ENCODE data around the gene AKT1. TPM values are rescaled to one million over a fixed set of nuclear protein-coding genes. Genes with fewer than 3 reads are reported as not detected.

Gene AKT1
- total and polyA plus RNA-seq, 2 of the 13 experiments (the other 11 are each of a cell fraction or from before 2014, with no cell fraction given), result 96.2 to 116 TPM

DNA sequence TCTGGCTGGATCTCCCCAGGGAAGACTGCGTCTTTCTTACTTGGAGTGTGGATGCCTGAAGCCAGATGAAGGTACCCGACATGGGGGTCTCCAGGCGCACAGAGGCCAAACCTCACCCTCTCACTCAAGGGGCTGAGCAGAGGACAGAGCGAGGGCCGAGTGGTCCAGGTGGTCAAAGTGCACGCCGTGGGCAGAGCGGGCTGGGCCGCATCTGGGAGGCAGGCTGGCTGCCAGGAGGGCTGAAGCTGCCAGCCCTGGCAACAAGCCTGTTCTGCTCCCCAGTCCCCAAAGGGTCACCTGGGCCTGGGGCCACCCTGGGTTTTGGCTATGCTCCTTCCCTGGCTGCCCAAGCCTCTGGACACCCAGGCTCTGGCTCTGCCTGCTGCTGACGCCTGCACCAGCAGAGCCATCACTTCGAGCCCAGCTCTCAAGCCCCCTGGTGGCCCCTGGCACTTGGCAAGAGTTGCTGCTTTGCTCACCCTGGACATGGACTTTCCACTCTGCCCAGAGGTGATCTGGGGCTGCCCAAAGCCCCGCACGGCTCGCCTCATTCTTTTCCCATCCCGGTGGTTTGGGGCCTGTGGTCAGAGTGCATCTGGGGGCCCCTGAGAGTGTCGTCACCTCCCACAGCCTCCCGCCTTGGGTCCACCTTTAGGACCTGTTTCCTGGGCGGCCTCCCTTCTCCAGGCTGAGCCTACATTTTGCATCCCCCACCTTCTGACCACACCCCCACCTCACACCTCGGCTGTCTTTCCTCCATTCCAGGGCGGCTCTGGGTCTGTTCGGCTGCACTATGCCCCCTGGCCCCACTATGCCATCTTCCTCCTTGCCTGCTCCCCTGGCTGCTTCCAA is 68.7 kb downstream of the AKT1 start (continued):
- TF ChIP-seq, protein P1, sequence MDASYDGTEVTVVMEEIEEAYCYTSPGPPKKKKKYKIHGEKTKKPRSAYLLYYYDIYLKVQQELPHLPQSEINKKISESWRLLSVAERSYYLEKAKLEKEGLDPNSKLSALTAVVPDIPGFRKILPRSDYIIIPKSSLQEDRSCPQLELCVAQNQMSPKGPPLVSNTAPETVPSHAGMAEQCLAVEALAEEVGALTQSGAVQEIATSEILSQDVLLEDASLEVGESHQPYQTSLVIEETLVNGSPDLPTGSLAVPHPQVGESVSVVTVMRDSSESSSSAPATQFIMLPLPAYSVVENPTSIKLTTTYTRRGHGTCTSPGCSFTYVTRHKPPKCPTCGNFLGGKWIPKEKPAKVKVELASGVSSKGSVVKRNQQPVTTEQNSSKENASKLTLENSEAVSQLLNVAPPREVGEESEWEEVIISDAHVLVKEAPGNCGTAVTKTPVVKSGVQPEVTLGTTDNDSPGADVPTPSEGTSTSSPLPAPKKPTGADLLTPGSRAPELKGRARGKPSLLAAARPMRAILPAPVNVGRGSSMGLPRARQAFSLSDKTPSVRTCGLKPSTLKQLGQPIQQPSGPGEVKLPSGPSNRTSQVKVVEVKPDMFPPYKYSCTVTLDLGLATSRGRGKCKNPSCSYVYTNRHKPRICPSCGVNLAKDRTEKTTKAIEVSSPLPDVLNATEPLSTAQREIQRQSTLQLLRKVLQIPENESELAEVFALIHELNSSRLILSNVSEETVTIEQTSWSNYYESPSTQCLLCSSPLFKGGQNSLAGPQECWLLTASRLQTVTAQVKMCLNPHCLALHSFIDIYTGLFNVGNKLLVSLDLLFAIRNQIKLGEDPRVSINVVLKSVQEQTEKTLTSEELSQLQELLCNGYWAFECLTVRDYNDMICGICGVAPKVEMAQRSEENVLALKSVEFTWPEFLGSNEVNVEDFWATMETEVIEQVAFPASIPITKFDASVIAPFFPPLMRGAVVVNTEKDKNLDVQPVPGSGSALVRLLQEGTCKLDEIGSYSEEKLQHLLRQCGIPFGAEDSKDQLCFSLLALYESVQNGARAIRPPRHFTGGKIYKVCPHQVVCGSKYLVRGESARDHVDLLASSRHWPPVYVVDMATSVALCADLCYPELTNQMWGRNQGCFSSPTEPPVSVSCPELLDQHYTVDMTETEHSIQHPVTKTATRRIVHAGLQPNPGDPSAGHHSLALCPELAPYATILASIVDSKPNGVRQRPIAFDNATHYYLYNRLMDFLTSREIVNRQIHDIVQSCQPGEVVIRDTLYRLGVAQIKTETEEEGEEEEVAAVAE (CRISPR knock-in tag; IDR thresholded peaks at IDR 0.05; ENCODE audit: borderline replicate concordance), result no peak
- TF ChIP-seq TBP (CRISPR knock-in tag; IDR thresholded peaks at IDR 0.05) (no peak), ZNF331 (CRISPR knock-in tag; IDR thresholded peaks at IDR 0.05) (0 out of 2 replicates have a peak, but pooled peaks have one; percentile 41), BCL6 (CRISPR knock-in tag; IDR thresholded peaks at IDR 0.05) (peak; percentile 44; the same call in 1 of the 2 replicates), HOXA9 (CRISPR knock-in tag; IDR thresholded peaks at IDR 0.05; ENCODE audit: borderline replicate concordance) (no peak), ARNTL (CRISPR knock-in tag; IDR thresholded peaks at IDR 0.05) (peak; percentile 54; the same call in 1 of the 2 replicates), KLF15 (CRISPR knock-in tag; IDR thresholded peaks at IDR 0.05; ENCODE audit: borderline replicate concordance) (no peak), NR1H2 (CRISPR knock-in tag; IDR thresholded peaks at IDR 0.05; ENCODE audit: borderline replicate concordance, low read depth) (no peak), SP1 (IDR thresholded peaks at IDR 0.05) (no peak), SP1 (CRISPR knock-in tag; IDR thresholded peaks at IDR 0.05) (0 out of 2 replicates have a peak, but pooled peaks have one; percentile 13), RFX1 (IDR thresholded peaks at IDR 0.05) (no peak), ZNF607 (CRISPR knock-in tag; IDR thresholded peaks at IDR 0.05; ENCODE audit: borderline replicate concordance) (no peak), ZNF333 (CRISPR knock-in tag; IDR thresholded peaks at IDR 0.05; ENCODE audit: borderline replicate concordance) (no peak), RNF2 (conservative IDR thresholded peaks at IDR 0.05; ENCODE audit: low read depth) (no peak), ZNF432 (CRISPR knock-in tag; IDR thresholded peaks at IDR 0.05; ENCODE audit: borderline replicate concordance) (no peak), CAMTA2 (CRISPR knock-in tag; IDR thresholded peaks at IDR 0.05; ENCODE audit: borderline replicate concordance) (no peak)
- TF ChIP-seq, protein P2, sequence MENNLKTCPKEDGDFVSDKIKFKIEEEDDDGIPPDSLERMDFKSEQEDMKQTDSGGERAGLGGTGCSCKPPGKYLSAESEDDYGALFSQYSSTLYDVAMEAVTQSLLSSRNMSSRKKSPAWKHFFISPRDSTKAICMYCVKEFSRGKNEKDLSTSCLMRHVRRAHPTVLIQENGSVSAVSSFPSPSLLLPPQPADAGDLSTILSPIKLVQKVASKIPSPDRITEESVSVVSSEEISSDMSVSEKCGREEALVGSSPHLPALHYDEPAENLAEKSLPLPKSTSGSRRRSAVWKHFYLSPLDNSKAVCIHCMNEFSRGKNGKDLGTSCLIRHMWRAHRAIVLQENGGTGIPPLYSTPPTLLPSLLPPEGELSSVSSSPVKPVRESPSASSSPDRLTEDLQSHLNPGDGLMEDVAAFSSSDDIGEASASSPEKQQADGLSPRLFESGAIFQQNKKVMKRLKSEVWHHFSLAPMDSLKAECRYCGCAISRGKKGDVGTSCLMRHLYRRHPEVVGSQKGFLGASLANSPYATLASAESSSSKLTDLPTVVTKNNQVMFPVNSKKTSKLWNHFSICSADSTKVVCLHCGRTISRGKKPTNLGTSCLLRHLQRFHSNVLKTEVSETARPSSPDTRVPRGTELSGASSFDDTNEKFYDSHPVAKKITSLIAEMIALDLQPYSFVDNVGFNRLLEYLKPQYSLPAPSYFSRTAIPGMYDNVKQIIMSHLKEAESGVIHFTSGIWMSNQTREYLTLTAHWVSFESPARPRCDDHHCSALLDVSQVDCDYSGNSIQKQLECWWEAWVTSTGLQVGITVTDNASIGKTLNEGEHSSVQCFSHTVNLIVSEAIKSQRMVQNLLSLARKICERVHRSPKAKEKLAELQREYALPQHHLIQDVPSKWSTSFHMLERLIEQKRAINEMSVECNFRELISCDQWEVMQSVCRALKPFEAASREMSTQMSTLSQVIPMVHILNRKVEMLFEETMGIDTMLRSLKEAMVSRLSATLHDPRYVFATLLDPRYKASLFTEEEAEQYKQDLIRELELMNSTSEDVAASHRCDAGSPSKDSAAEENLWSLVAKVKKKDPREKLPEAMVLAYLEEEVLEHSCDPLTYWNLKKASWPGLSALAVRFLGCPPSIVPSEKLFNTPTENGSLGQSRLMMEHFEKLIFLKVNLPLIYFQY (CRISPR knock-in tag; IDR thresholded peaks at IDR 0.05; ENCODE audit: borderline replicate concordance), result 0 out of 2 replicates have a peak, but pooled peaks have one; percentile 27
